ENCODE measurements around the gene CNST.
A peak's percentile ranks its signal among the peaks of the same experiment; 100 is the strongest.
"Not testable (repeated sequence)": the region's sequence is repeated elsewhere in the genome, so short reads cannot be mapped to it uniquely, and the experiment has no call there.

CNST gene

DNA sequence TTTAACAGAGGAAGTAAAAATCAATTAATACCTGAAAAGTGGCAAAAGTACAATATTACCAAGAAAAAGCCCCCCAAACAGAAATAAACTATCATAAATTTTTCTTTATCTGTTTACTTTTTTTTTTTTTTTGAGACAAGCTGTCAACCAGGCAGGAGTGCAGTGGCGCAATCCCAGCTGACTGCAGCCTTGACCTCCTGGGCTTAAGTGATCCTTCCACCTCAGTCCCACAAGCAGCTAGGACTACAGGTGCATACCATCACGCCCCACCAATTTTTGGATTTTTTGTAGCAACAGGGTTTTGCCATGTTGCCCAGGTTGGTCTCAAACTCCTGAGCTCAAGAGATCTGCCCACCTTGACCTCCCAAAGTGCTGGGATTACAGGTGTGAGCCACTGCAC lies 8.2 kb upstream of the CNST start:
- Histone ChIP-seq H2BK12ac (ENCODE audit: low read length in 2 of 2) (no peak overlapping the region), H2AFZ (ENCODE audit: low read depth, low read length) (no peak overlapping the region), H3K9ac (ENCODE audit: low read length) (no peak overlapping the region), H3K23ac (ENCODE audit: low read length in 2 of 2) (no peak overlapping the region), H3K4me2 (ENCODE audit: low read length, poor library complexity, severe bottlenecking) (no peak overlapping the region), H3K27ac (ENCODE audit: low read length, poor library complexity, severe bottlenecking) (no peak overlapping the region), H2BK15ac (ENCODE audit: low read depth, poor library complexity, severe bottlenecking) (no peak overlapping the region), H2BK120ac (ENCODE audit: low read depth, low read length) (no peak overlapping the region), H4K8ac (ENCODE audit: low read length) (no peak overlapping the region), H3K18ac (ENCODE audit: low read depth in 1 of 2, low read length in 2 of 2) (no peak overlapping the region), H3K79me1 (replicated peaks; ENCODE audit: low read length, poor library complexity, severe bottlenecking) (peaks cover 28% of the 10 kb centered on the region), H3K27me3 (ENCODE audit: control insufficient read depth in 1 of 2, insufficient read depth in 1 of 2, low read length in 2 of 2) (no peaks in the 10 kb centered on the region), H3K4me1 (ENCODE audit: control insufficient read depth, insufficient read depth, low read depth, low read length) (no peaks in the 10 kb centered on the region), H3K9me3 (ENCODE audit: control insufficient read depth, low read length) (no peaks in the 10 kb centered on the region), H3K4me3 (ENCODE audit: insufficient read depth in 1 of 2, low read depth in 1 of 2, low read length in 2 of 2) (no peak overlapping the region), H3K36me3 (ENCODE audit: control insufficient read depth in 1 of 2, insufficient read depth in 2 of 2, low read depth in 1 of 2, low read length in 2 of 2) (peaks cover 33 to 85% of the 10 kb centered on the region in 2 experiments), H4K91ac (ENCODE audit: low read length) (no peak overlapping the region), H2AK5ac (ENCODE audit: low read length, severe bottlenecking) (no peak overlapping the region), H3K14ac (ENCODE audit: low read length in 2 of 2) (no peak overlapping the region), H2BK5ac (ENCODE audit: low read depth, low read length, poor library complexity, severe bottlenecking) (no peak overlapping the region), H3K4ac (ENCODE audit: low read depth in 1 of 2, low read length in 2 of 2) (no peak overlapping the region)
- DNase-seq, result no peak
- WGBS, result 92% methylated on average over 2 of the region's 2 CpGs

DNA sequence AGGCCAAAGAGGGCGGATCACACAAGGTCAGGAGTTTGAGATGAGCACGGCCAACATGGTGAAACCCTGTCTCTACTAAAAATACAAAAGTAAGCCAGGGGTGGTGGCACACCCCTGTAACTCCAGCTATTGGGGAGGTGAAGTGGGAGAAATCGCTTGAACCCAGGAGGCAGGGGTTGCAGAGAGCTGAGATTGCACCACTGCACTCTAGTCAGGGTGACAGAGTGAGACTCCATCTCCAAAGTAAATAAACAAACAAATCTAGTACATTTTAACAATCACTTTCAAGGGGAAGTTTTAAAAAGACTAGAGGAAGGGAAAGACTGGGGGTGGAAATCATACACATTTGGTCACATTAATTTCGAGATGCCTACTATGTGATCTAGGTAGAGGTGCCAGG lies 6.9 kb upstream of the CNST start:
- peaks cover 28 to 85% of the 10 kb centered on the region in 2 experiments for H3K36me3 ChIP-seq (ENCODE audit: control insufficient read depth in 1 of 2, insufficient read depth in 2 of 2, low read depth in 1 of 2, low read length in 2 of 2)
- H4K91ac ChIP-seq (ENCODE audit: low read length), result no peak overlapping the region
- WGBS, result 97% methylated on average over 3 of the region's 4 CpGs
- no peak overlapping the region for H2BK120ac ChIP-seq (ENCODE audit: low read depth, low read length)
- H3K79me1 ChIP-seq (replicated peaks; ENCODE audit: low read length, poor library complexity, severe bottlenecking), result peaks cover 28% of the 10 kb centered on the region
- no peak overlapping the region for H2AK5ac ChIP-seq (ENCODE audit: low read length, severe bottlenecking)
- no peak overlapping the region for H3K27ac ChIP-seq (ENCODE audit: low read length, poor library complexity, severe bottlenecking)
- no peak overlapping the region for H3K23ac ChIP-seq (ENCODE audit: low read length in 2 of 2)
- H3K4me3 ChIP-seq (ENCODE audit: insufficient read depth in 1 of 2, low read depth in 1 of 2, low read length in 2 of 2), result no peak overlapping the region
- H3K9ac ChIP-seq (ENCODE audit: low read length), result no peak overlapping the region
- H3K18ac ChIP-seq (ENCODE audit: low read depth in 1 of 2, low read length in 2 of 2), result no peak overlapping the region
- H4K8ac ChIP-seq (ENCODE audit: low read length), result no peak overlapping the region
- H3K14ac ChIP-seq (ENCODE audit: low read length in 2 of 2), result no peak overlapping the region
- no peaks in the 10 kb centered on the region for H3K4me1 ChIP-seq (ENCODE audit: control insufficient read depth, insufficient read depth, low read depth, low read length)
- H3K4ac ChIP-seq (ENCODE audit: low read depth in 1 of 2, low read length in 2 of 2), result no peak overlapping the region
- no peak overlapping the region for H2AFZ ChIP-seq (ENCODE audit: low read depth, low read length)
- no peaks in the 10 kb centered on the region for H3K27me3 ChIP-seq (ENCODE audit: control insufficient read depth in 1 of 2, insufficient read depth in 1 of 2, low read length in 2 of 2)
- no peak for DNase-seq
- H2BK15ac ChIP-seq (ENCODE audit: low read depth, poor library complexity, severe bottlenecking), result no peak overlapping the region
- H2BK5ac ChIP-seq (ENCODE audit: low read depth, low read length, poor library complexity, severe bottlenecking), result no peak overlapping the region
- no peak overlapping the region for H3K4me2 ChIP-seq (ENCODE audit: low read length, poor library complexity, severe bottlenecking)
- H2BK12ac ChIP-seq (ENCODE audit: low read length in 2 of 2), result no peak overlapping the region
- no peaks in the 10 kb centered on the region for H3K9me3 ChIP-seq (ENCODE audit: control insufficient read depth, low read length)

DNA sequence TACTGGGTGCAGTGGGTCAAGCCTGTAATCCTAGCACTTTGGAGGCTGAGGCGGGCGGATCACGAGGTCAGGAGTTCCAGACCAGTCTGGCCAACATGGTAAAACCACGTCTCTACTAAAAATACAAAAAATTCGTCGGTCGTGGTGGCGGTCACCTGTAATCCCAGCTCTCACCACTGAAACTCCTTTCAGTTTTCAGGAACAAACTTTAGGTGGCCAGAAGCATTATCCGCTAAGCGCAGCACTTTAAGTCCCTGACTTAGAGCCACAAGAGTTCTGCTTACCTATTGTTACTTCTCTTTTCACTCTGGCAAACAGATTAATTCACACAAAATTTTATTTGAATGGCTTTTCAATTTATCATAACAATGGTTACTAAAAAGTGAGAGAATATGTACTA lies 5.4 kb upstream of the CNST start:
- 96% methylated on average over 10 of the region's 10 CpGs for WGBS
- not testable (repeated sequence) for H3K4ac ChIP-seq (ENCODE audit: low read depth in 1 of 2, low read length in 2 of 2); H3K9me3 ChIP-seq (ENCODE audit: control insufficient read depth, low read length); H2AK5ac ChIP-seq (ENCODE audit: low read length, severe bottlenecking); H4K8ac ChIP-seq (ENCODE audit: low read length); H3K4me2 ChIP-seq (ENCODE audit: low read length, poor library complexity, severe bottlenecking); H3K27ac ChIP-seq (ENCODE audit: low read length, poor library complexity, severe bottlenecking); H2BK120ac ChIP-seq (ENCODE audit: low read depth, low read length); H2BK5ac ChIP-seq (ENCODE audit: low read depth, low read length, poor library complexity, severe bottlenecking); H3K27me3 ChIP-seq (ENCODE audit: control insufficient read depth in 1 of 2, insufficient read depth in 1 of 2, low read length in 2 of 2); H3K14ac ChIP-seq (ENCODE audit: low read length in 2 of 2); H3K4me3 ChIP-seq (ENCODE audit: insufficient read depth in 1 of 2, low read depth in 1 of 2, low read length in 2 of 2); H2BK12ac ChIP-seq (ENCODE audit: low read length in 2 of 2); H3K9ac ChIP-seq (ENCODE audit: low read length); H3K18ac ChIP-seq (ENCODE audit: low read depth in 1 of 2, low read length in 2 of 2); H3K23ac ChIP-seq (ENCODE audit: low read length in 2 of 2); H2AFZ ChIP-seq (ENCODE audit: low read depth, low read length); H3K4me1 ChIP-seq (ENCODE audit: control insufficient read depth, insufficient read depth, low read depth, low read length); H4K91ac ChIP-seq (ENCODE audit: low read length); H2BK15ac ChIP-seq (ENCODE audit: low read depth, poor library complexity, severe bottlenecking)
- H3K36me3 ChIP-seq (ENCODE audit: control insufficient read depth in 1 of 2, insufficient read depth in 2 of 2, low read depth in 1 of 2, low read length in 2 of 2), result peaks cover 22 to 71% of the 10 kb centered on the region in 2 experiments
- peak; percentile 11 for DNase-seq
- H3K79me1 ChIP-seq (replicated peaks; ENCODE audit: low read length, poor library complexity, severe bottlenecking), result peaks cover 21% of the 10 kb centered on the region

DNA sequence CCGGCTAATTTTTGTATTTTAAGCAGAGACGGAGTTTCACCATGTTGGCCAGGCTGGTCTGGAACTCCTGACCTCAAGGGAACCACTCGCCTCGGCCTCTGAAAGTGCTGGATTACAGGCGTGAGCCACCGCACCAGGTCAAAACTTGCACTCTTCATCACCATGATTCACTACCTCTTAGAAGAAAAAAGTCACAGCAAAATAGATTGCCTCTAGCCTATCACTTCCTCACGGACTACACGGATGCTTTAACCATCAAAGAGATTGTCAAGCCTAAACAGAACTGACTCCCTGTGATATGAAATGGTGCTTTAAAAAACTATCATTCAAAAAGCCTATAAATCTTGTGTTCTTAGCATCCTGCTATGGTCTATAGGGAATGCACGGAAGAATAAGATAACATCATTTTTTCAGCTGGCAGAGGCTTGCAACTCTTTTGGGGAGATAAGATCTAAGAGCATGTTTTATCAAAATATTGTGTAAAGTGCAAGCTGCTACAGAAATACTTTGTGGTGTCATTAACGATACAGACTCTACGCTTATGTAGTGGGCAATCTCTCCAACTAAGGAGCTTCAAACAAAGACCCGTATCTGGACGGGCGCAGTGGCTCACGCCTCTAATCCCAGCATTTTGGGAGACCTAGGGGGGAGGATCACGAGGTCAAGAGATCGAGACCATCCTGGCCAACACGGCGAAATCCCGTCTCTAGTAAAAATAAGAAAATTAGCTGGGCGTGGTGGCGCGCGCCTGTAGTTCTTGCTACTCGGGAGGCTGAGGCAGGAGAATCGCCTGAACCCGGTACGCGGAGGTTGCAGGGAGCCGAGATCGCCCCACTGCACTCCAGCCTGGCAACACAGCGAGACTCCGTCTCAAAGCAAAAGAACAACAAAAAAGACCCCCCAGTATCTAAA lies 1.2 kb upstream of the CNST start:
- Histone ChIP-seq H3K14ac (ENCODE audit: low read length in 2 of 2) (no peak overlapping the region), H4K91ac (ENCODE audit: low read length) (no peak overlapping the region), H2BK120ac (ENCODE audit: low read depth, low read length) (no peak overlapping the region), H2AK5ac (ENCODE audit: low read length, severe bottlenecking) (no peak overlapping the region), H3K23ac (ENCODE audit: low read length in 2 of 2) (no peak overlapping the region), H3K18ac (ENCODE audit: low read depth in 1 of 2, low read length in 2 of 2) (no peak overlapping the region), H3K4ac (ENCODE audit: low read depth in 1 of 2, low read length in 2 of 2) (no peak overlapping the region), H2AFZ (ENCODE audit: low read depth, low read length) (peak overlapping the region; percentile 79), H3K9me3 (ENCODE audit: control insufficient read depth, low read length) (no peaks in the 10 kb centered on the region), H2BK12ac (ENCODE audit: low read length in 2 of 2) (no peak overlapping the region), H2BK15ac (ENCODE audit: low read depth, poor library complexity, severe bottlenecking) (peak overlapping the region; percentile 8), H3K27ac (ENCODE audit: low read length, poor library complexity, severe bottlenecking) (peak overlapping the region; percentile 85), H3K79me1 (replicated peaks; ENCODE audit: low read length, poor library complexity, severe bottlenecking) (peaks cover 11% of the 10 kb centered on the region), H2BK5ac (ENCODE audit: low read depth, low read length, poor library complexity, severe bottlenecking) (no peak overlapping the region), H3K36me3 (ENCODE audit: control insufficient read depth in 1 of 2, insufficient read depth in 2 of 2, low read depth in 1 of 2, low read length in 2 of 2) (peaks cover 5 to 39% of the 10 kb centered on the region in 2 experiments), H3K27me3 (ENCODE audit: control insufficient read depth in 1 of 2, insufficient read depth in 1 of 2, low read length in 2 of 2) (no peaks in the 10 kb centered on the region), H3K4me3 (ENCODE audit: insufficient read depth in 1 of 2, low read depth in 1 of 2, low read length in 2 of 2) (peak overlapping the region; percentile 89 to 96), H3K4me1 (ENCODE audit: control insufficient read depth, insufficient read depth, low read depth, low read length) (peaks cover 8% of the 10 kb centered on the region), H4K8ac (ENCODE audit: low read length) (no peak overlapping the region), H3K9ac (ENCODE audit: low read length) (peak overlapping the region; percentile 99), H3K4me2 (ENCODE audit: low read length, poor library complexity, severe bottlenecking) (peak overlapping the region; percentile 64)
- WGBS, result 64% methylated on average over 28 of the region's 33 CpGs
- peak; percentile 6 for DNase-seq
